Immature natural killer cell (primary cell): ENCODE results near the gene PRND. TPM values are rescaled to one million over a fixed set of nuclear protein-coding genes. Genes with fewer than 3 reads are reported as not detected.
"Not testable (repeated sequence)": the region's sequence is repeated elsewhere in the genome, so short reads cannot be mapped to it uniquely, and the experiment has no call there.

Experiments used
- DNase-seq, 3 donors: peaks; one replicate each; pipeline ENCODE4 v3.0.0; 2022; ENCODE audit warnings: mixed read lengths in 1 of 3
- H3K27ac Mint-ChIP-seq, 6 donors: one replicate each; pipeline ENCODE4 v1.8.0; 2020; ENCODE audit warnings: mixed read lengths in 6 of 6, mild to moderate bottlenecking in 5 of 6, inconsistent platforms in 4 of 6, moderate library complexity in 3 of 6
- H3K27me3 Mint-ChIP-seq, 3 donors: one replicate each; pipeline ENCODE4 v1.8.0; 2020 to 2021; ENCODE audit warnings: low read depth in 3 of 3, mild to moderate bottlenecking in 3 of 3, mixed read lengths in 3 of 3, moderate library complexity in 3 of 3, inconsistent platforms in 1 of 3
- H3K36me3 Mint-ChIP-seq, 3 donors: one replicate each; pipeline ENCODE4 v1.8.0; 2020; ENCODE audit warnings: mixed read lengths in 3 of 3, inconsistent platforms in 2 of 3, mild to moderate bottlenecking in 2 of 3
- H3K4me1 Mint-ChIP-seq, 2 donors: one replicate each; pipeline ENCODE4 v1.8.0; 2020; ENCODE audit warnings: inconsistent platforms in 2 of 2, mild to moderate bottlenecking in 2 of 2, mixed read lengths in 2 of 2, moderate library complexity in 1 of 2
- H3K4me3 Mint-ChIP-seq, 5 donors: one replicate each; pipeline ENCODE4 v1.8.0; 2020; ENCODE audit warnings: mild to moderate bottlenecking in 5 of 5, mixed read lengths in 5 of 5, inconsistent platforms in 3 of 5, moderate library complexity in 3 of 5
- H3K9me3 Mint-ChIP-seq, 6 donors: one replicate each; pipeline ENCODE4 v1.8.0; 2020; ENCODE audit warnings: mild to moderate bottlenecking in 6 of 6, mixed read lengths in 6 of 6, inconsistent platforms in 4 of 6, moderate library complexity in 3 of 6
- polyA plus RNA-seq, 3 donors: library from polyadenylated mRNA; unstranded; fragments of 300-500 nt; fragmentation: Illumina TruSeq; gene quantifications; one replicate each; pipeline ENCODE4 v1.2.3, GENCODE V29; 2021

Gene PRND
- polyA plus RNA-seq, 3 donors from 2014 or later = not detected

DNA sequence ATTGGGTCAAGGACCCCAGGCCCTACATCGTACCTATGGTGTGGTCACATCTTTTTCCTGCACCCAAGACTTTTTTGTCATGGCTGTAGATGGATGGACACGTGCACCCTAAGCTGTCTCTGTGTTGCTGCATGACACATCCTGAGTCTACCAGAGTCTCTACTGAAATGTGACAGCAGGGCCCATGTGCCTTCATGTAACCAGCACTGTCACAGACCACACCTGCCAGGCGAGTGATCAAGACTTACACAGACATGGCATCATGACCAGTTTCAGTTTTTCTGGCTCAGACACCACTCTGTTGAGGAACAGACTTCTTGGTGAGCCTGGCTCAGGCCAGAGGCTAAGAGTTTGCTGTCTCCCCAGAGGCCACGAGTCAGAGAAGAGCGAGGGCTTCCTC is 7.6 kb downstream of the PRND start:
- H3K27ac Mint-ChIP-seq = no peak overlapping the region
- DNase-seq = no peak
- no peaks in the 10 kb centered on the region for H3K36me3 Mint-ChIP-seq
- no peaks in the 10 kb centered on the region for H3K9me3 Mint-ChIP-seq
- H3K4me1 Mint-ChIP-seq = peaks cover 11 to 12% of the 10 kb centered on the region in 2 donors
- H3K27me3 Mint-ChIP-seq = peaks cover 0 to 5% (median 5%) of the 10 kb centered on the region in 3 donors
- no peak overlapping the region for H3K4me3 Mint-ChIP-seq

DNA sequence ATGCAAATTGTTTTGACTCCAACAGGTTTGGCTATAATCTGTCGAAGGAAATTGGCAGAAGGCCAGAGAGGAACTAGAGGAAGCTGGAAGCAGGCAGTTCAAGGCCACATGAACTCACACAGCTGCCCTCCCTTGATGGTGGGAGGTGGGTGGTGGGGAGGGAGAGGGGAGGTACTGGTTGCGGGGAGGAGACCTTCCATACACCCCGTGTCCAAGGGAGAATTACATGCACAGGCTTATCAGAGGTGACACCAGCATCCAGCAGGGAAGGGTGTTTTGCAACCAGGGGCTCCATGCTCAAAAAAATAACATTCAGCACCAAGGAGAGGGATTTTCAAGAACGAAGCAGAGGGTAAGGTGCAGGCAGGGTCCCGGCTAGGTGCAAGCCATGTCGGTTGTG is 9.1 kb downstream of the PRND start:
- Mint-ChIP-seq H3K36me3 (no peaks in the 10 kb centered on the region), H3K27me3 (peaks cover 0 to 5% (median 5%) of the 10 kb centered on the region in 3 donors), H3K27ac (no peak overlapping the region), H3K4me3 (no peak overlapping the region), H3K9me3 (no peaks in the 10 kb centered on the region), H3K4me1 (peaks cover 11 to 12% of the 10 kb centered on the region in 2 donors)
- DNase-seq = no peak

DNA sequence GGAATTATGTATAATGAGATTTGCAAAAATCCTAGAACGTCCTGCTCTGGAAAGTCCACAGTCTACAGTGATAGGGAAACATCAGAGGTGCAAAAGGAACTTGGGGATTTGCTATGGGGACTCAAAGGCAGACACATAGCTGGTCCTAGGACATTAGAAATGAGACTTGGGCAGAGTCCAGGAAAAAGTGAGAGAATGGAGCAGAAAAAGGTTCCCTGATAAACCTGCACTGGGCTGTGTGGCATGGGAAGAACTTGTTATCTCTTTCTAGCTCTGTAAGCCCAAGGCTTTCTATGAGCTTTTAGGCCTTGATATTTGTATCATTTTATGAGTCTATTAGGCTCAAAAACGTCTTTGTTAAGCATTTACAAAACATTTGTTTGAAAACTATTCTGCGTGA is 15.2 kb downstream of the PRND start:
- H3K4me3 Mint-ChIP-seq = no peak overlapping the region
- DNase-seq = no peak
- no peaks in the 10 kb centered on the region for H3K9me3 Mint-ChIP-seq
- no peak overlapping the region for H3K27ac Mint-ChIP-seq
- H3K36me3 Mint-ChIP-seq = no peaks in the 10 kb centered on the region
- H3K27me3 Mint-ChIP-seq = peaks cover 0 to 6% (median 5%) of the 10 kb centered on the region in 3 donors
- H3K4me1 Mint-ChIP-seq = no peaks in the 10 kb centered on the region

DNA sequence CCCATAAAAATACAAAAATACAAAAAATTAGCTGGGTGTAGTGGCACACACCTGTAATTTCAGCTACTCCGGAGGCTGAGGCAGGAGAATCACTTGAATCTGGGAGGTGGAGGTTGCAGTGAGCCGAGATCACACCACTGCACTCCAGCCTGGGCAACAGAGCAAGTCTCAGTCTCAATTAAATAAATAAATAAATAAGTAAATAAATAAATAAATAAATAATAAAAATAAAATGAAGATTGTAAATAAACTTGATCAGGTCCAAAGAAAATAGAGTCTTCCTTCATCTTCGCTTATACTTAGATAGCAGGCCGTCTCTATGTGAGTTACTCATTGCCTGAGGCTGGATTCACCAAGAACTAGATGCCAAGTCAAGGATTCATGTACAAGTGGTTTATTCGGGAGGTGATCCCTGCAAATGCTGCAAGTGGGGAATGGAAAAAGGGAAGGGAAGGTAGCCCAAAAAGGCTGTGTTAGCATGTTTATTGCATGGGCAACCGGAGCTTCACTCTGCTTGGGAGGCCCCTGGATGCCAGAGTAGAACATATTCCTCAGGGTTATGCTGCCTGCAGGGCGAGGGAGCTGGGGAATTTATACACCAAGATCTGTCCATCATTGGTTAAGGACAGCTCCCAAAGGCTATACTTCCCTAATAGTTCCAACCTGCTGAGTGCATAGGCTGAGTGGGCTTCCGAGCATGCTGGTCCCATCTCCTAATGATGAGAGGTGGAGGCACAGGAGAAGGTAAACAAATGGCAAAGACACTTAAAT is 16.3 kb downstream of the PRND start:
- Mint-ChIP-seq H3K4me1 (no peaks in the 10 kb centered on the region), H3K27ac (no peak overlapping the region), H3K27me3 (peaks cover 0 to 4% (median 0%) of the 10 kb centered on the region in 3 donors), H3K36me3 (no peaks in the 10 kb centered on the region), H3K4me3 (no peak overlapping the region), H3K9me3 (no peaks in the 10 kb centered on the region)
- no peak for DNase-seq

DNA sequence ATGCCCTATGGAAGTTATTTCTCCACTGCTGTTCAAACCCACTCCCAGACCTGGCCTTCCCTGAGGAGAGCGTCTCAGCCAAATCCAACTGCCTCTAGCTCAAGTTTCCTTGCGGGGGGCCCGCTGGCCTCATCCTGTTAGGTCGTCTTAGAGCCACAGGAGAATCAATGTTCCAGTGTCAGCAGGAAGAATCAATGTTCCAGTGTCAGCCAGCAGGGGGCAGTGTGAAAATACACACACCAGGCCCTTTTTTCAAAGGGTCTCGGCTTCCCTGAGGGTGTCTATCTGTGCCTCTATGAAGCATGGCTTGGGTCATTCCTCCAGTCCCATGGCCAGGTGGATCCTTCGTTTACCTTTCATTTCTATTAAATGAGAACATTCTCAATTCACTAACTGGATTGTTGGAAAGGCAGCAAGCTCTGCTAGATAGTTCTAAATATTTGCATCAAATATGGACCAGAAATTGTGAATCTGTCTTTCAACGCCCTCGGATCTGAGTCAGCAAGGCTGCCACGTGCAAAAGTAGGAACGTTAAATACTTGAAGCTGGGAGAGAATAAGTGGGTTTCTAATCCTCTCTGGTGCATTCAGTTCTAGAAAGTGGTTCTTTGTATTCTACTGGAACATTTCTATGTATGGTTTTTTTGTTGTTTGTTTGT is 19.2 kb downstream of the PRND start:
- H3K27ac Mint-ChIP-seq = peak overlapping the region in 1 of 6 donors; percentile 50
- peak; percentile 29 to 55 (median 48) for DNase-seq
- H3K4me3 Mint-ChIP-seq = no peak overlapping the region
- H3K36me3 Mint-ChIP-seq = no peaks in the 10 kb centered on the region
- H3K4me1 Mint-ChIP-seq = no peaks in the 10 kb centered on the region
- peaks cover 0 to 4% (median 0%) of the 10 kb centered on the region in 3 donors for H3K27me3 Mint-ChIP-seq
- H3K9me3 Mint-ChIP-seq = no peaks in the 10 kb centered on the region

DNA sequence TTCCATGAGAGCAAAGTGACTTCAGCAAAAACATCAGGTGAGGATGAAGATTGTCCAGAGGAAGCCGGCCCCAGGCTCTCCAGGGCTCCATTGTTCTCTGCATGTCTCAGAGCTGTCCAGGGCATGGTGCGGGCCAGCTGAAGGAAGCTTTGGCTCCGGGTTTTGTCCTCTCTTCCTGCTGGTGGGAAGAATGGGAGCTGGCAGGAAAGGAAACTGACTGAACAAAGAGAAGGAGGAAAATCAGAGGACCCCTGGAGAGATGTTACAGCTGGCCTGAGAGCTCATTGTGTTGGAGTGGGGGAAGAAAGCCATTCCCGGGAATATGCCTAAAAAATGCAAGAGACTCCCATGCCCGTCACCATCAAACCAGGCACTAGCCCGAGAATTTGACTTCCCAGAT is 27.1 kb downstream of the PRND start:
- H3K4me1 Mint-ChIP-seq = no peaks in the 10 kb centered on the region
- no peak for DNase-seq
- H3K27me3 Mint-ChIP-seq = peaks cover 0 to 6% (median 2%) of the 10 kb centered on the region in 3 donors
- no peak overlapping the region for H3K27ac Mint-ChIP-seq
- no peaks in the 10 kb centered on the region for H3K9me3 Mint-ChIP-seq
- H3K36me3 Mint-ChIP-seq = no peaks in the 10 kb centered on the region
- H3K4me3 Mint-ChIP-seq = no peak overlapping the region

DNA sequence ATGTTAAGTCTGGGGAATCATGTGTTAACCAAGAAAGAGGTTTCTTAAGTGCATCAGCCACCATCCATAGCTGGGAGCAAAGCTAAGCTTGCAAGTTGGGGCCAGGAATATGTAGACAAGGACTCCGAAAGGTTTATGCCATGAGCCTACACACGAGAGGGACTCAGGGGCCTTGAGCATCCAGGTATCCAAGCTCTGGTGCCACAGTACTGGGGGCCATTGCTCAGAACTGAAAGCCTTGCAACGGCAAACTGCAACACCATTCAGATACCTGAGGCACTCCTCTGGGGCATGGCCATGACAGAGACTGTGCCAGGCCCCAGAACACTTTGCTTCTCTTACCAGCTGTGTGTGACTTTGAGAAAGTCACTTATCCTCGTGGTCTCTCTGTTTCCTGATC is 27.6 kb downstream of the PRND start:
- no peak overlapping the region for H3K27ac Mint-ChIP-seq
- DNase-seq = no peak
- peaks cover 0 to 6% (median 2%) of the 10 kb centered on the region in 3 donors for H3K27me3 Mint-ChIP-seq
- H3K9me3 Mint-ChIP-seq = no peaks in the 10 kb centered on the region
- H3K4me1 Mint-ChIP-seq = no peaks in the 10 kb centered on the region
- no peak overlapping the region for H3K4me3 Mint-ChIP-seq
- no peaks in the 10 kb centered on the region for H3K36me3 Mint-ChIP-seq

DNA sequence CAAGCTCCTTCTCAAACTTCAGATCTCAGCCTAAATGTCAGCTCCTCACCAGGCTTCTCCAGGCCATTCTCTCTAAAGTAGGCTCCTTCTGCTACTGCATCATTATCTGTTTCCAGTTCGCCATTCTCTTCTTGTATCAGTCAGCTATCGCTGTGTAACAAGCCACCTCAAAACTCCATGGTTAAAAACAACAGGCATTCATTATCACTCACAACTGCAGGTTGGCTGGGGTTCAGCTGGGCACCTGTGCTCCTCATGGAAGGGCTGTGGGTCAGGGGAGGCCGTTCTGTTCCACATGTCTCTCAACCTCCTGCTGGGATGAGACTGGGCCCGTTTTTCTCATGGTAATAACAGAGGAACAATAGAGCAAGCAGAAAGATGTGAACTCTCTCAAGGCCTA is 28.7 kb downstream of the PRND start:
- Mint-ChIP-seq H3K27ac (no peak overlapping the region), H3K27me3 (peaks cover under 1 to 6% (median 5%) of the 10 kb centered on the region in 3 donors), H3K9me3 (no peaks in the 10 kb centered on the region), H3K4me1 (no peaks in the 10 kb centered on the region), H3K36me3 (no peaks in the 10 kb centered on the region), H3K4me3 (no peak overlapping the region)
- DNase-seq = no peak

DNA sequence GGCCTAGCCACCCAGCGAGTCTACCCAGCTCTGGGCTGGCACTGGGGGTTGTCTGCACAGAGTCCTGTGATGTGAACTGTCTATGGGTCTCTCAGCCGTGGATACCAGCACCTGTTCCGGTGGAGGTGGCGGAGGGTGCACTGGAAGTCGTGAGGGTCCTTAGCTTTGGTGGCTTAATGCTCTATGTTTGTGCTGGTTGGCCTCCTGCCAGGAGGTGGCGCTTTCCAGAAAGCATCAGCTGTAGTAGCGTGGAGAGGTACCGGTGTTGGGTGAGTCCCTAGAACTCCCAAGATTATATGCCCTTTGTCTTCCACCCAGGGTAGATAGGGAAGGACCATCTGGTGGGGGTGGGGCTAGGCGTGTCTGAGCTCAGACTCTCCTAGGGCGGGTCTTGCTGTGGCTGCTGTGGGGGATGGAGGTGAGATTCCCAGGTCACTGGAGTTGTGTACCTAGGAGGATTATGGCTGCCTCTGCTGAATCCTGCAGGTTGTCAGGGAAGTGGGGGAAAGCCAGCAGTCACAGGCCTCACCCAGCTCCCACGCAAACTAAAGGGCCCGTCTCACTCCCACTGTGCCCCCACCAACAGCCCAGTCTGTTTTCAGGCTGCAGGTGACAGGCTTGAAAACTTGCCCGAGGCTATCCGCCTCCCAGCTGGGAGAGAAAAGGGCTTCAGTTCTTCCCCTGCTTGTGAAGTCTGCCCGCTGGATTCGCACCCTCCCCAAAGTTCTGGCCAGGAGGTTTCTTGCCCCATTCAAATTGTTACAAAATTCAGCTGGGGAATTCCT is 37.6 kb downstream of the PRND start:
- H3K27ac Mint-ChIP-seq, H3K9me3 Mint-ChIP-seq, H3K27me3 Mint-ChIP-seq, H3K4me1 Mint-ChIP-seq, H3K36me3 Mint-ChIP-seq: not testable (repeated sequence)
- peak overlapping the region in 3 of 5 donors; percentile 30 to 49 (median 42) for H3K4me3 Mint-ChIP-seq
- peak in 2 of 3 donors; percentile 8 to 25 for DNase-seq

DNA sequence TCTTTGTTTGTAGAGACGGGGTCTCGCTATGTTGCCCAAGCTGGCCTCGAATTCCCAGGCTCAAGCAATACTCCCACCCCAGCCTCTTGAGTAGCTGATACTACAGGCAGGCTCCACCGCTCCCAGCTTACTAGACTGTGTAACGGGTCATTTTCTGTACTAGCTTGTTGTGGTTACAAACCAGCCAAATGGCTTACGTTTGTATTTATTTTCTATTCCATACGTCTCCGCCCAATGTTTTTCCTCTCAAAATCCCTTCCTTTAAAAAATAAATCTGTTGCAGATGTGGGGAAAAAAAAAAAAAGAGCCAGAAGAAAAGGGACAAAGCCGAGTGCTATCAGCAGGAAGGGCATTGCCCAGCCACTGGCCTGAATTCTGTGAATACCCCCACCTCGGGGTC is 41.6 kb downstream of the PRND start:
- H3K36me3 Mint-ChIP-seq = no peaks in the 10 kb centered on the region
- H3K4me3 Mint-ChIP-seq = no peak overlapping the region
- no peak overlapping the region for H3K27ac Mint-ChIP-seq
- DNase-seq = no peak
- peaks cover 3 to 4% (median 4%) of the 10 kb centered on the region in 3 donors for H3K27me3 Mint-ChIP-seq
- no peaks in the 10 kb centered on the region for H3K9me3 Mint-ChIP-seq
- peaks cover 4 to 8% of the 10 kb centered on the region in 2 donors for H3K4me1 Mint-ChIP-seq

DNA sequence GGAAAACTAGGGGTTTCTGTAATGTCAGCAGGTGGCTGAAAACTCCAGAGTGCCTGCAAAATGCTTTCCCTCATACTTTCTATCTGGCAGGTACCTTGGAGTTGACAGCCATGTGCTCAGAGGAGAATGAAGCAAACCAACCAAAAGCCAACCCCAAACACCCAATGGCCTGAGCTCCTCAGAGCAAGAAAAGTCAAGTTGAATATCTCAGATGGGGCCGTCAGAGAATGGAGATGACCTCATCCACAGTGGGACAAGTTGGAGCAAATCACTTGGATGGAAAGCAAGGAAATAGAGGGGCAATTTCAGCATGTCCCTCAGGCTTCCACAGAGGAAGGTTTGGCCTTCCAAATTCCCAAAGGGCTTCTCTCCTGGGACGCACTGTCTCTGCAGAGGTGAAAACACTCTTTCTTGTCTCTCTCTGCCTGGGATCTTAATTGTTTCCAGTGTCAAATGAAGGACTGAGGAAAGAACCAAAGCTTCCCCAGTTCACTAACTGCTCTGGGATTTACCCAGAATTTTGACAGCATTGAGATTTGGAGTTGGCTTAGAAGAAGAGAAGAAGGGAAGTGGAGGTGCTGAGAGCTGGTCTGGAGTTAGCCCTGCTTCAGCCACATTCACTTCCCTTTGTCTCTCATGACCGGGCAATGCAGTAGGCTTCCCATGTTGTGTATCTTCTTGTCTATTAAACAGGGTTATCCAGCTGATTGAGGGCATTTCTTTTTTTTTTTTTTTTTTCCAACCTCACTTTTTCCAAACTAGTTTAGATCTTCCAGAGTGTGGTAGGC is 42.2 kb downstream of the PRND start:
- Mint-ChIP-seq H3K27ac (no peak overlapping the region), H3K27me3 (peaks cover 1 to 4% (median 3%) of the 10 kb centered on the region in 3 donors), H3K4me1 (peaks cover 4 to 8% of the 10 kb centered on the region in 2 donors), H3K9me3 (no peaks in the 10 kb centered on the region), H3K4me3 (no peak overlapping the region), H3K36me3 (no peaks in the 10 kb centered on the region)
- DNase-seq = no peak

DNA sequence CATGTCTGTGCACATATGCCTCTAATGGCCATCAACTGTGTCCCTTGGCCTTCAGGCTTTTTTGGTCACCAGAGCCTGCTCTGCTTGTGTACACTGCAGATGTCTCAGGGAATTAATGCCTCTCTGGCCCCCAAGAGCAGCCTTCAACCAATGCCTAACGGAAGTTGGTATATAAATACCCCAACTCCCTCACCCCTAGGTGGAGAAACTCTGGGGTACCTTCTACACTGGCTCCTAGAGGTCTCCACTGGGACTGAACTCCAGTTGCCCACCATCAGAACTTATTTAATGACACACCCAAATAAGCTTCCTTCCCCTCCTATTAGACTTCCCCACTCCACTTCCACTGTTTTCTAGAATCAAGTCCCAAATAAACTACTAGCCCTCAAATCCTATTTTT is 43.1 kb downstream of the PRND start:
- no peak for DNase-seq

DNA sequence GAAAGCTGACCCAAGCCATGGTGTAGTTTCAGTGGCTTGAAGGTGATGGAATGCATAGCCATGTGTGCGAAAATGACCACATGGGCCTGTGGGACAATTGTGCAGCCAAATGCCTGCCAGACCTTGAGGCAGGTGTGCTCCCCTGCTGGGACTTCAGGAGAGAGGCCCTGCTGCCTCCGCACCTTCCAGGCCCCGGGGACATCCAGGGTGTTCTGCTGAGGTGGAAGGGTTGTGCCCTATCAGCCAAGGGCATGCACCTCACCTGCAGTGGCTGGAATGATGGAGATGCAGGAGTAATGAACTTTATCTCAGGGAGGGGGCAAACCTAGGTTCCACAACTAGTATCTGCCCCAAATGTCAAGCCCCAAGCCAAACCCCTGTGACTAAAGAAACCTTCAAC is 44.0 kb downstream of the PRND start:
- H3K27ac Mint-ChIP-seq = no peak overlapping the region
- no peak for DNase-seq
- H3K9me3 Mint-ChIP-seq = peaks cover 0 to 4% (median 2%) of the 10 kb centered on the region in 6 donors
- peaks cover 3 to 6% (median 3%) of the 10 kb centered on the region in 3 donors for H3K27me3 Mint-ChIP-seq
- peaks cover 4 to 8% of the 10 kb centered on the region in 2 donors for H3K4me1 Mint-ChIP-seq
- H3K4me3 Mint-ChIP-seq = no peak overlapping the region
- H3K36me3 Mint-ChIP-seq = no peaks in the 10 kb centered on the region

More for the DNA sequence above, 43.1 kb downstream of the PRND start:
- Mint-ChIP-seq H3K27me3 (peaks cover 1 to 6% (median 3%) of the 10 kb centered on the region in 3 donors), H3K36me3 (no peaks in the 10 kb centered on the region), H3K9me3 (no peaks in the 10 kb centered on the region), H3K4me3 (no peak overlapping the region), H3K4me1 (peaks cover 4 to 8% of the 10 kb centered on the region in 2 donors), H3K27ac (no peak overlapping the region)
